H9 (cell line): ENCODE data around the gene NKPD1. TPM values are rescaled to one million over a fixed set of nuclear protein-coding genes. Genes with fewer than 3 reads are reported as not detected.
A peak's percentile ranks its signal among the peaks of the same experiment; 100 is the strongest.

Experiments used
- DNase-seq: peaks from one replicate; pipeline ENCODE4 v3.0.0-alpha.2; 2017
- H2AFZ ChIP-seq: one replicate; pipeline ENCODE4 v1.6.1; 2013; ENCODE audit warnings: mild to moderate bottlenecking, low read length, control low read depth, moderate library complexity
- H2AK5ac ChIP-seq: 2 replicates; pipeline ENCODE4 v1.6.1; 2013; ENCODE audit warnings: low read length, control low read depth, mixed read lengths; ENCODE audit not compliant: insufficient read length
- H2BK120ac ChIP-seq: one replicate; pipeline ENCODE4 v1.6.1; 2013; ENCODE audit warnings: low read depth, mild to moderate bottlenecking, low read length, control low read depth, inconsistent platforms; ENCODE audit not compliant: poor library complexity, severe bottlenecking
- H2BK12ac ChIP-seq: 2 replicates; pipeline ENCODE4 v1.6.1; 2013; ENCODE audit warnings: low read length, control low read depth, mixed read lengths, low read depth; ENCODE audit not compliant: insufficient read length
- H2BK15ac ChIP-seq: 2 replicates; pipeline ENCODE4 v1.6.1; 2013; ENCODE audit warnings: low read depth, low read length, control low read depth
- H2BK20ac ChIP-seq: one replicate; pipeline ENCODE4 v1.6.1; 2013; ENCODE audit warnings: low read depth, mild to moderate bottlenecking, low read length, control low read depth, inconsistent platforms; ENCODE audit not compliant: poor library complexity, severe bottlenecking
- H2BK5ac ChIP-seq: 2 replicates; pipeline ENCODE4 v1.6.1; 2013; ENCODE audit warnings: low read length, control low read depth, mixed read lengths; ENCODE audit not compliant: insufficient read length
- H3K14ac ChIP-seq: 2 replicates; pipeline ENCODE4 v1.6.1; 2013; ENCODE audit warnings: low read length, control low read depth; ENCODE audit not compliant: insufficient read depth
- H3K18ac ChIP-seq: 2 replicates; pipeline ENCODE4 v1.6.1; 2013; ENCODE audit warnings: low read depth, mild to moderate bottlenecking, mixed read lengths, low read length, control low read depth; ENCODE audit not compliant: insufficient read length
- H3K23ac ChIP-seq: 2 replicates; pipeline ENCODE4 v1.6.1; 2013; ENCODE audit warnings: low read length, control low read depth, mixed read lengths, low read depth; ENCODE audit not compliant: insufficient read length
- H3K23me2 ChIP-seq: 2 replicates; pipeline ENCODE4 v1.6.1; 2013; ENCODE audit warnings: low read depth, mild to moderate bottlenecking, mixed read lengths, low read length, control low read depth; ENCODE audit not compliant: insufficient read length, poor library complexity, severe bottlenecking
- H3K27ac ChIP-seq: 2 replicates; pipeline ENCODE4 v1.5.1; 2013; ENCODE audit warnings: low read length, control low read depth, mixed read lengths, low read depth; ENCODE audit not compliant: insufficient read length
- H3K27me3 ChIP-seq: 2 replicates; pipeline ENCODE4 v1.6.1; 2013; ENCODE audit warnings: low read length, control low read depth, inconsistent platforms; ENCODE audit not compliant: insufficient read depth
- H3K4ac ChIP-seq: 2 replicates; pipeline ENCODE4 v1.6.1; 2013; ENCODE audit warnings: low read depth, mild to moderate bottlenecking, control low read depth, inconsistent platforms, low read length, moderate library complexity
- H3K4me1 ChIP-seq: 2 replicates; pipeline ENCODE4 v1.6.1; 2013; ENCODE audit warnings: low read length, control low read depth, inconsistent platforms; ENCODE audit not compliant: insufficient read depth
- H3K4me2 ChIP-seq: 2 replicates; pipeline ENCODE4 v1.6.1; 2013; ENCODE audit warnings: low read length, control low read depth, mixed read lengths; ENCODE audit not compliant: insufficient read length, insufficient read depth
- H3K56ac ChIP-seq: 2 replicates; pipeline ENCODE4 v1.6.1; 2013; ENCODE audit warnings: low read depth, mild to moderate bottlenecking, mixed read lengths, low read length, control low read depth; ENCODE audit not compliant: insufficient read length
- H3K79me1 ChIP-seq: 2 replicates; pipeline ENCODE4 v1.6.1; 2013; ENCODE audit warnings: low read depth, mild to moderate bottlenecking, moderate library complexity, low read length, control low read depth, inconsistent platforms; ENCODE audit not compliant: insufficient read depth, poor library complexity, severe bottlenecking
- H3K79me2 ChIP-seq: 2 replicates; pipeline ENCODE4 v1.6.1; 2013; ENCODE audit warnings: low read length, control low read depth, inconsistent platforms; ENCODE audit not compliant: insufficient read depth
- H3K9ac ChIP-seq: 2 replicates; pipeline ENCODE4 v1.6.1; 2013; ENCODE audit warnings: low read length, control low read depth, mixed read lengths; ENCODE audit not compliant: insufficient read length; ENCODE audit errors: extremely low read depth
- H3K9me3 ChIP-seq: one replicate; pipeline ENCODE4 v1.6.1; 2013; ENCODE audit warnings: low read depth, low read length, inconsistent platforms; ENCODE audit not compliant: control insufficient read depth
- H3T11ph ChIP-seq: one replicate; pipeline ENCODE4 v1.6.1; 2013; ENCODE audit warnings: mild to moderate bottlenecking, low read length, control low read depth, inconsistent platforms
- H4K20me1 ChIP-seq: one replicate; pipeline ENCODE4 v1.6.1; 2013; ENCODE audit not compliant: control insufficient read depth, insufficient read length, insufficient read depth
- H4K5ac ChIP-seq: 2 replicates; pipeline ENCODE4 v1.6.1; 2013; ENCODE audit warnings: low read depth, mild to moderate bottlenecking, mixed read lengths, low read length, control low read depth; ENCODE audit not compliant: insufficient read length
- H4K8ac ChIP-seq: replicated peaks from 2 replicates; pipeline ENCODE4 v1.6.1; 2013; ENCODE audit warnings: low read length, control low read depth, mixed read lengths, low read depth; ENCODE audit not compliant: insufficient read length
- H4K91ac ChIP-seq: 2 replicates; pipeline ENCODE4 v1.6.1; 2013; ENCODE audit warnings: low read depth, mild to moderate bottlenecking, moderate library complexity, mixed read lengths, low read length, control low read depth; ENCODE audit not compliant: insufficient read length
- H3K27ac Mint-ChIP-seq, 3 experiments: 2 replicates in 2 of 3; 3 replicates in 1 of 3; pipeline ENCODE4 v1.8.0; 2020 to 2021; ENCODE audit warnings: mixed read lengths in 3 of 3, mild to moderate bottlenecking in 1 of 3, moderate library complexity in 1 of 3
- H3K27me3 Mint-ChIP-seq: 2 replicates; pipeline ENCODE4 v1.8.0; 2021; ENCODE audit warnings: low read depth, mild to moderate bottlenecking, moderate library complexity, mixed read lengths
- H3K36me3 Mint-ChIP-seq, 3 experiments: 2 replicates in 2 of 3; 3 replicates in 1 of 3; pipeline ENCODE4 v1.8.0; 2020 to 2021; ENCODE audit warnings: low read depth in 3 of 3, mixed read lengths in 3 of 3; ENCODE audit not compliant: insufficient read depth in 1 of 3
- H3K4me1 Mint-ChIP-seq, 2 experiments: 2 replicates each; pipeline ENCODE4 v1.8.0; 2020; ENCODE audit warnings: mixed read lengths in 2 of 2
- H3K4me3 Mint-ChIP-seq, 2 experiments: 2 replicates in 1 of 2; 3 replicates in 1 of 2; pipeline ENCODE4 v1.8.0; 2020 to 2021; ENCODE audit warnings: mild to moderate bottlenecking in 2 of 2, mixed read lengths in 2 of 2, moderate library complexity in 1 of 2
- H3K9me3 Mint-ChIP-seq, 2 experiments: 2 replicates in 1 of 2; 3 replicates in 1 of 2; pipeline ENCODE4 v1.8.0; 2020; ENCODE audit warnings: mild to moderate bottlenecking in 2 of 2, mixed read lengths in 2 of 2, moderate library complexity in 1 of 2
- CTCF ChIP-seq: fragments of 200-600 bp; sonication (generic); conservative IDR thresholded peaks from 3 replicates; pipeline ENCODE4 v1.8.0; 2021; ENCODE audit warnings: antibody characterized with exemption, mild to moderate bottlenecking
- WGBS: extraction: QIAGEN DNeasy Blood & Tissue Kit; methylation state at CpG from one replicate; pipeline ENCODE4 v1.1.7; 2013; ENCODE audit warnings: missing lambda C conversion rate, low lambda C conversion rate, mixed read lengths; ENCODE audit not compliant: insufficient read length; ENCODE audit errors: extremely low coverage; 5-methylcytosine and 5-hydroxymethylcytosine counted together
- total RNA-seq: library from RNA; stranded (reverse); gene quantifications from 2 replicates; pipeline ENCODE4 v1.2.1, GENCODE V29; 2021

The NKPD1 gene
- total RNA-seq, 1 experiment from 2014 or later = 0.17 TPM

- Histone ChIP-seq H3K14ac (no peak overlapping the region), H3K27me3 (no peaks in the 10 kb centered on the region), H3K27ac (no peak overlapping the region), H3K9ac (no peak overlapping the region), H2BK120ac (no peak overlapping the region), H3K4ac (no peak overlapping the region), H3K79me1 (no peaks in the 10 kb centered on the region), H4K8ac (no peak overlapping the region), H2BK15ac (no peak overlapping the region), H3K23ac (no peak overlapping the region), H2BK12ac (no peak overlapping the region), H2AK5ac (no peak overlapping the region), H2BK20ac (no peak overlapping the region), H3K9me3 (no peaks in the 10 kb centered on the region), H4K5ac (no peak overlapping the region), H2AFZ (no peak overlapping the region), H3K4me2 (no peak overlapping the region), H3T11ph (no peak overlapping the region), H3K23me2 (no peaks in the 10 kb centered on the region), H3K4me1 (no peaks in the 10 kb centered on the region), H2BK5ac (no peak overlapping the region), H3K18ac (no peak overlapping the region), H3K56ac (no peak overlapping the region), H3K79me2 (no peaks in the 10 kb centered on the region), H4K20me1 (no peaks in the 10 kb centered on the region), H4K91ac (no peak overlapping the region)
- Mint-ChIP-seq H3K9me3 (no peaks in the 10 kb centered on the region), H3K27ac (no peak overlapping the region), H3K36me3 (no peaks in the 10 kb centered on the region), H3K27me3 (peaks cover 37% of the 10 kb centered on the region), H3K4me3 (no peak overlapping the region), H3K4me1 (0 out of 4 replicates have a peak, but pooled peaks cover 0 to 2% of the 10 kb centered on the region in 2 experiments)
- TF ChIP-seq CTCF = peak; percentile 77
- peak; percentile 73 for DNase-seq
- WGBS = no CpG with 5 or more reads among the region's 4 CpGs
These were observed 39.8 kb upstream of the NKPD1 start for GRCh38 chr19:45200568-45200967.
